Endodermal cell (in vitro differentiated cells): ENCODE measurements around the gene ANGPTL7. TPM values are rescaled to one million over a fixed set of nuclear protein-coding genes. Genes with fewer than 3 reads are reported as not detected.

Experiments used
- DNase-seq: peaks from one replicate; pipeline ENCODE4 v3.0.0-alpha.2; 2017
- H3K27ac ChIP-seq: 2 replicates; pipeline ENCODE4 v1.5.1; 2013; ENCODE audit warnings: mild to moderate bottlenecking, low read depth, low read length, moderate library complexity
- H3K27me3 ChIP-seq: 2 replicates; pipeline ENCODE4 v1.6.1; 2013; ENCODE audit warnings: mild to moderate bottlenecking, low read length, moderate library complexity; ENCODE audit not compliant: insufficient read depth, control insufficient read depth, poor library complexity, severe bottlenecking
- H3K36me3 ChIP-seq: 2 replicates; pipeline ENCODE4 v1.7.0; 2013; ENCODE audit warnings: mild to moderate bottlenecking, low read length, moderate library complexity; ENCODE audit not compliant: control insufficient read depth, insufficient read depth
- H3K4me1 ChIP-seq: one replicate; pipeline ENCODE4 v1.7.0; 2013; ENCODE audit warnings: low read length; ENCODE audit not compliant: control insufficient read depth, insufficient read depth
- H3K4me3 ChIP-seq: 2 replicates; pipeline ENCODE4 v1.5.1; 2013; ENCODE audit warnings: mild to moderate bottlenecking, low read length, moderate library complexity
- H3K9ac ChIP-seq: 2 replicates; pipeline ENCODE4 v1.6.1; 2013; ENCODE audit warnings: mild to moderate bottlenecking, low read length, moderate library complexity; ENCODE audit not compliant: poor library complexity, severe bottlenecking; ENCODE audit errors: extremely low read depth
- H3K9me3 ChIP-seq: 2 replicates; pipeline ENCODE4 v1.6.1; 2013; ENCODE audit warnings: mild to moderate bottlenecking, low read length, moderate library complexity; ENCODE audit not compliant: control insufficient read depth
- H3K27ac Mint-ChIP-seq: 2 replicates; pipeline ENCODE4 v1.8.0; 2020; ENCODE audit warnings: mixed read lengths
- H3K27me3 Mint-ChIP-seq: 2 replicates; pipeline ENCODE4 v1.8.0; 2021; ENCODE audit warnings: mild to moderate bottlenecking, mixed read lengths; ENCODE audit not compliant: insufficient read depth
- H3K36me3 Mint-ChIP-seq: 2 replicates; pipeline ENCODE4 v1.8.0; 2020; ENCODE audit warnings: low read depth, mixed read lengths
- H3K4me1 Mint-ChIP-seq: 2 replicates; pipeline ENCODE4 v1.8.0; 2020; ENCODE audit warnings: mixed read lengths
- H3K4me3 Mint-ChIP-seq: 2 replicates; pipeline ENCODE4 v1.8.0; 2020; ENCODE audit warnings: mild to moderate bottlenecking, moderate library complexity, mixed read lengths
- H3K9me3 Mint-ChIP-seq: 2 replicates; pipeline ENCODE4 v1.8.0; 2020; ENCODE audit warnings: mild to moderate bottlenecking, mixed read lengths
- WGBS, 2 experiments: methylation state at CpG; one replicate each; pipeline versions ENCODE4 v1.1.5 to v1.1.7; 2013; ENCODE audit warnings: missing lambda C conversion rate in 2 of 2, mixed read lengths in 1 of 2; ENCODE audit not compliant: insufficient coverage in 1 of 2, insufficient read length in 1 of 2; 5-methylcytosine and 5-hydroxymethylcytosine counted together
- total RNA-seq, 2 donors: library from RNA; stranded (reverse); fragmentation: NEBNext Ultra II Directional in 1 of 2; extraction: Animal tissue kit (Norgen Biotek cat#: 25700) in 1 of 2; gene quantifications; 2 replicates in 1 of 2; 3 replicates in 1 of 2; pipeline ENCODE4 v1.2.1, GENCODE V29; 2021
- TF ChIP-seq, protein P1 (sequence below): fragments of 200-600 bp; sonication (generic); conservative IDR thresholded peaks from 2 replicates; pipeline ENCODE4 v1.5.0; 2021; ENCODE audit warnings: antibody characterized with exemption, mild to moderate bottlenecking

ANGPTL7 gene
- total RNA-seq, 2 donors from 2014 or later, result not detected

DNA sequence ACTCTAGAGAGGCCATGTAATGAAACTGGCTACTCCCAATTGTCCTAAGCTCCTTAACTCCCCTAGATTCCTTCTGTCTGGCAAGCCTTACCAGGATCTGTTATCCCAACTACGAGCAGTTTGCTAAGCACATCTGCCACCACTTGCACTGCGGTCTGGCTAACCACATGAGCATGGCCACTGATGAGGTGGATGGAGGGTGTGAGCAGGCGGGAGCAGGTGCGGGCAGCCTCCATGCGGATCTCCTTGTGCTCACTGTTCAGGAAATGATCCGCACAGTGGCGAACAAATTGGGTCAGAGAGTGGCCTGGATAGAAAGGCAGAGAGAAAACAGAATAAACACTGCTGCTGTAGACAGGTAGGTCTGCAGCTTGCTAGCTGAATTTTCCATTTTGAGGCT is 49.2 kb downstream of the ANGPTL7 start:
- H3K9ac ChIP-seq, result no peak overlapping the region
- H3K4me3 Mint-ChIP-seq, result no peak overlapping the region
- H3K4me1 ChIP-seq, result no peaks in the 10 kb centered on the region
- TF ChIP-seq, protein P1, sequence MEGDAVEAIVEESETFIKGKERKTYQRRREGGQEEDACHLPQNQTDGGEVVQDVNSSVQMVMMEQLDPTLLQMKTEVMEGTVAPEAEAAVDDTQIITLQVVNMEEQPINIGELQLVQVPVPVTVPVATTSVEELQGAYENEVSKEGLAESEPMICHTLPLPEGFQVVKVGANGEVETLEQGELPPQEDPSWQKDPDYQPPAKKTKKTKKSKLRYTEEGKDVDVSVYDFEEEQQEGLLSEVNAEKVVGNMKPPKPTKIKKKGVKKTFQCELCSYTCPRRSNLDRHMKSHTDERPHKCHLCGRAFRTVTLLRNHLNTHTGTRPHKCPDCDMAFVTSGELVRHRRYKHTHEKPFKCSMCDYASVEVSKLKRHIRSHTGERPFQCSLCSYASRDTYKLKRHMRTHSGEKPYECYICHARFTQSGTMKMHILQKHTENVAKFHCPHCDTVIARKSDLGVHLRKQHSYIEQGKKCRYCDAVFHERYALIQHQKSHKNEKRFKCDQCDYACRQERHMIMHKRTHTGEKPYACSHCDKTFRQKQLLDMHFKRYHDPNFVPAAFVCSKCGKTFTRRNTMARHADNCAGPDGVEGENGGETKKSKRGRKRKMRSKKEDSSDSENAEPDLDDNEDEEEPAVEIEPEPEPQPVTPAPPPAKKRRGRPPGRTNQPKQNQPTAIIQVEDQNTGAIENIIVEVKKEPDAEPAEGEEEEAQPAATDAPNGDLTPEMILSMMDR, result no peak
- H3K27me3 ChIP-seq, result no peaks in the 10 kb centered on the region
- H3K27ac Mint-ChIP-seq, result peak overlapping the region; percentile 77
- no peaks in the 10 kb centered on the region for H3K9me3 ChIP-seq
- 96 to 98% methylated on average over 6 to 7 of the region's 7 CpGs for WGBS, 2 experiments
- peaks cover 84% of the 10 kb centered on the region for H3K36me3 Mint-ChIP-seq
- no peaks in the 10 kb centered on the region for H3K4me1 Mint-ChIP-seq
- no peak overlapping the region for H3K4me3 ChIP-seq
- H3K27ac ChIP-seq, result no peak overlapping the region
- H3K9me3 Mint-ChIP-seq, result no peaks in the 10 kb centered on the region
- DNase-seq, result no peak
- H3K27me3 Mint-ChIP-seq, result no peaks in the 10 kb centered on the region
- peaks cover 91% of the 10 kb centered on the region for H3K36me3 ChIP-seq

DNA sequence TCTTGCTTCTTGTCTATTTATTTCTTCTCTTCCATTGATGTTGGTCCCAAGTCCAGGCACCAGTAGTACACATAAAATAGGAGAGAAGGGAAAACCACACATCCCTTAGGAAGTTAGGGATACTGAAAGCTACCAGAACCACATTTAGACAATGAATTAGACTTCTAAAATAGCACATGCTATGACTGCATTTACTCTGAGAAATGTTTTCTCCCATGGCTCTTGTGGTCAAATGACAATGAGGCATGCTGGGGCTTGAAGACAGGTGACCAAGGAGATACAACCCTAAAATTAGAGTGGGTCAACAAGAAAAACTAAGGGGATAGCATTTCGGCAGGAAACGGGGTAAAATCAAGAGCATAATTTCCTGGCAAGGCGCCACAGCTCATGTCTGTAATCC is 56.1 kb downstream of the ANGPTL7 start:
- no peak overlapping the region for H3K4me3 Mint-ChIP-seq
- peaks cover under 1% of the 10 kb centered on the region for H3K4me1 Mint-ChIP-seq
- no peaks in the 10 kb centered on the region for H3K27me3 Mint-ChIP-seq
- Histone ChIP-seq H3K9ac (no peak overlapping the region), H3K36me3 (peaks cover 68% of the 10 kb centered on the region), H3K27me3 (no peaks in the 10 kb centered on the region), H3K9me3 (peaks cover under 1% of the 10 kb centered on the region), H3K4me3 (no peak overlapping the region), H3K4me1 (no peaks in the 10 kb centered on the region), H3K27ac (no peak overlapping the region)
- no peak overlapping the region for H3K27ac Mint-ChIP-seq
- H3K36me3 Mint-ChIP-seq, result peaks cover 65% of the 10 kb centered on the region
- TF ChIP-seq, protein P1, result no peak
- DNase-seq, result no peak
- 93% methylated on average over 3 of the region's 3 CpGs for WGBS, 2 experiments
- peaks cover under 1% of the 10 kb centered on the region for H3K9me3 Mint-ChIP-seq

Other genes with a start within 250 kb of the ANGPTL7 start
- 100 to 1,000 TPM; 203 to 216 TPM for gene TARDBP, start 176.7 kb upstream of the ANGPTL7 start, total RNA-seq
- under 1 TPM in 1 of 2 donors, not detected in 1; 0.51 TPM for gene MASP2, start 142.1 kb upstream of the ANGPTL7 start, total RNA-seq
- 100 to 1,000 TPM; 106 to 107 TPM for gene SRM, start 129.3 kb upstream of the ANGPTL7 start, total RNA-seq
- gene EXOSC10, start 89.5 kb upstream of the ANGPTL7 start, total RNA-seq, result 10 to 100 TPM; 81.4 to 89.7 TPM
- gene MTOR, start 73.2 kb downstream of the ANGPTL7 start, total RNA-seq, result 10 to 100 TPM; 69.0 to 78.3 TPM
- gene UBIAD1, start 83.8 kb downstream of the ANGPTL7 start, total RNA-seq, result 10 to 100 TPM; 12.9 to 15.9 TPM